Naive B cell (primary cell): Measurements from ENCODE around the gene STX5. TPM values are rescaled to one million over a fixed set of nuclear protein-coding genes. Genes with fewer than 3 reads are reported as not detected.
"Not testable (repeated sequence)": the region's sequence is repeated elsewhere in the genome, so short reads cannot be mapped to it uniquely, and the experiment has no call there.

ENCODE experiments used
- ATAC-seq, 2 donors: fragments of 150-1000 bp; cut with Tn5 transposase; 2 replicates each; pipeline ENCODE4 v1.10.0; 2021; ENCODE audit warnings: low read depth in 2 of 2, mild to moderate bottlenecking in 2 of 2, moderate library complexity in 2 of 2
- DNase-seq: peaks from one replicate; pipeline ENCODE4 v3.0.0; 2022
- H3K27ac Mint-ChIP-seq, 6 donors: one replicate each; pipeline ENCODE4 v1.8.0; 2020 to 2022; ENCODE audit warnings: mild to moderate bottlenecking in 6 of 6, mixed read lengths in 6 of 6, moderate library complexity in 5 of 6, inconsistent platforms in 2 of 6
- H3K27me3 Mint-ChIP-seq, 3 donors: one replicate each; pipeline ENCODE4 v1.8.0; 2021 to 2022; ENCODE audit warnings: mixed read lengths in 3 of 3, mild to moderate bottlenecking in 1 of 3
- H3K36me3 Mint-ChIP-seq, 2 donors: one replicate each; pipeline ENCODE4 v1.8.0; 2020 to 2022; ENCODE audit warnings: mixed read lengths in 2 of 2, inconsistent platforms in 1 of 2, mild to moderate bottlenecking in 1 of 2
- H3K4me1 Mint-ChIP-seq, 3 donors: one replicate each; pipeline ENCODE4 v1.8.0; 2020 to 2022; ENCODE audit warnings: mixed read lengths in 3 of 3, inconsistent platforms in 1 of 3, mild to moderate bottlenecking in 1 of 3, moderate library complexity in 1 of 3
- H3K4me3 Mint-ChIP-seq, 8 donors: one replicate each; pipeline ENCODE4 v1.8.0; 2020 to 2022; ENCODE audit warnings: mild to moderate bottlenecking in 8 of 8, mixed read lengths in 8 of 8, moderate library complexity in 8 of 8, inconsistent platforms in 2 of 8
- H3K9me3 Mint-ChIP-seq, 7 donors: one replicate each; pipeline ENCODE4 v1.8.0; 2020 to 2022; ENCODE audit warnings: mixed read lengths in 7 of 7, mild to moderate bottlenecking in 5 of 7, inconsistent platforms in 2 of 7, moderate library complexity in 1 of 7
- polyA plus RNA-seq, 6 donors: library from polyadenylated mRNA; unstranded; fragments of 300-500 nt; fragmentation: Illumina TruSeq; gene quantifications; one replicate each; pipeline ENCODE4 v1.2.3, GENCODE V29; 2021; ENCODE audit warnings: low read depth in 6 of 6

Gene STX5
- polyA plus RNA-seq, 6 donors from 2014 or later, result 46.4 to 64.2 (median 51.5) TPM

- H3K36me3 Mint-ChIP-seq, result no peaks in the 10 kb centered on the region
- H3K9me3 Mint-ChIP-seq, result no peaks in the 10 kb centered on the region
- DNase-seq (no peak), ATAC-seq (no peak)
- H3K4me3 Mint-ChIP-seq, result peak overlapping the region in 1 of 8 donors; percentile 57
- H3K4me1 Mint-ChIP-seq, result peaks cover 7 to 26% (median 16%) of the 10 kb centered on the region in 3 donors
- no peaks in the 10 kb centered on the region for H3K27me3 Mint-ChIP-seq
- no peak overlapping the region for H3K27ac Mint-ChIP-seq
Observed at GRCh38 chr11:62860835-62861563, 29.1 kb upstream of the STX5 start.

- H3K27me3 Mint-ChIP-seq, DNase-seq, H3K36me3 Mint-ChIP-seq, H3K27ac Mint-ChIP-seq, H3K9me3 Mint-ChIP-seq, ATAC-seq: not testable (repeated sequence)
- H3K4me3 Mint-ChIP-seq, result peak overlapping the region in 1 of 8 donors; percentile 22
- H3K4me1 Mint-ChIP-seq, result peaks cover 18 to 41% (median 30%) of the 10 kb centered on the region in 3 donors
Observed at GRCh38 chr11:62859281-62859703, 27.4 kb upstream of the STX5 start.

GRCh38 chr11:62858201-62858600, 26.4 kb upstream of the STX5 start:
- Mint-ChIP-seq H3K27me3 (no peaks in the 10 kb centered on the region), H3K4me1 (peaks cover 29 to 50% (median 39%) of the 10 kb centered on the region in 3 donors), H3K27ac (peak overlapping the region in 1 of 6 donors; percentile 38), H3K36me3 (peaks cover 0 to 6% of the 10 kb centered on the region in 2 donors), H3K9me3 (no peaks in the 10 kb centered on the region), H3K4me3 (peak overlapping the region in 5 of 8 donors; percentile 10 to 56 (median 32))
- ATAC-seq (no peak), DNase-seq (no peak)

- ATAC-seq (no peak), DNase-seq (no peak)
- Mint-ChIP-seq H3K9me3 (no peaks in the 10 kb centered on the region), H3K27ac (peak overlapping the region in 3 of 6 donors; percentile 8 to 66 (median 33)), H3K4me3 (peak overlapping the region in 4 of 8 donors; percentile 7 to 92 (median 81)), H3K27me3 (no peaks in the 10 kb centered on the region), H3K4me1 (peaks cover 30 to 50% (median 44%) of the 10 kb centered on the region in 3 donors), H3K36me3 (peaks cover 0 to 6% of the 10 kb centered on the region in 2 donors)
Observed at GRCh38 chr11:62857541-62857982, 25.7 kb upstream of the STX5 start.

GRCh38 chr11:62856333-62856895, 24.6 kb upstream of the STX5 start:
- Mint-ChIP-seq H3K27ac (peak overlapping the region; percentile 91 to 99 (median 97)), H3K4me3 (peak overlapping the region; percentile 89 to 100 (median 97)), H3K36me3 (peaks cover 9 to 13% of the 10 kb centered on the region in 2 donors), H3K27me3 (no peaks in the 10 kb centered on the region), H3K9me3 (no peaks in the 10 kb centered on the region), H3K4me1 (peaks cover 34 to 54% (median 53%) of the 10 kb centered on the region in 3 donors)
- DNase-seq (no peak), ATAC-seq (no peak)

- Mint-ChIP-seq H3K4me1 (peaks cover 34 to 59% (median 53%) of the 10 kb centered on the region in 3 donors), H3K4me3 (peak overlapping the region; percentile 89 to 100 (median 97)), H3K9me3 (no peaks in the 10 kb centered on the region), H3K36me3 (peaks cover 9 to 13% of the 10 kb centered on the region in 2 donors), H3K27ac (peak overlapping the region; percentile 91 to 99 (median 97)), H3K27me3 (no peaks in the 10 kb centered on the region)
- DNase-seq, result peak; percentile 99
- peak; percentile 91 to 94 for ATAC-seq
Observed at GRCh38 chr11:62855571-62856332, 23.9 kb upstream of the STX5 start.

GRCh38 chr11:62854825-62855570, 23.1 kb upstream of the STX5 start:
- H3K9me3 Mint-ChIP-seq, result no peaks in the 10 kb centered on the region
- ATAC-seq (no peak), DNase-seq (no peak)
- H3K4me1 Mint-ChIP-seq, result peaks cover 34 to 59% (median 53%) of the 10 kb centered on the region in 3 donors
- peaks cover 9 to 13% of the 10 kb centered on the region in 2 donors for H3K36me3 Mint-ChIP-seq
- peak overlapping the region; percentile 91 to 99 (median 97) for H3K27ac Mint-ChIP-seq
- peak overlapping the region; percentile 89 to 100 (median 97) for H3K4me3 Mint-ChIP-seq
- H3K27me3 Mint-ChIP-seq, result no peaks in the 10 kb centered on the region

- Mint-ChIP-seq H3K4me1 (peaks cover 34 to 59% (median 53%) of the 10 kb centered on the region in 3 donors), H3K27me3 (no peaks in the 10 kb centered on the region), H3K4me3 (peak overlapping the region; percentile 89 to 100 (median 97)), H3K27ac (peak overlapping the region in 5 of 6 donors; percentile 85 to 97 (median 95)), H3K9me3 (no peaks in the 10 kb centered on the region), H3K36me3 (peaks cover 9 to 13% of the 10 kb centered on the region in 2 donors)
- ATAC-seq (no peak), DNase-seq (no peak)
Observed at GRCh38 chr11:62854013-62854824, 22.4 kb upstream of the STX5 start.

GRCh38 chr11:62853279-62853965, 21.6 kb upstream of the STX5 start:
- Mint-ChIP-seq H3K4me3 (peak overlapping the region in 6 of 8 donors; percentile 55 to 100 (median 91)), H3K4me1 (peaks cover 34 to 59% (median 53%) of the 10 kb centered on the region in 3 donors), H3K27me3 (no peaks in the 10 kb centered on the region), H3K36me3 (peaks cover 9 to 13% of the 10 kb centered on the region in 2 donors), H3K9me3 (no peaks in the 10 kb centered on the region), H3K27ac (peak overlapping the region in 4 of 6 donors; percentile 43 to 95 (median 72))
- ATAC-seq (no peak), DNase-seq (no peak)

GRCh38 chr11:62852523-62853188, 20.8 kb upstream of the STX5 start:
- Mint-ChIP-seq H3K27me3 (no peaks in the 10 kb centered on the region), H3K27ac (peak overlapping the region in 4 of 6 donors; percentile 34 to 95 (median 70)), H3K36me3 (peaks cover 9 to 13% of the 10 kb centered on the region in 2 donors), H3K9me3 (no peaks in the 10 kb centered on the region), H3K4me3 (peak overlapping the region in 4 of 8 donors; percentile 12 to 92 (median 57)), H3K4me1 (peaks cover 34 to 55% (median 50%) of the 10 kb centered on the region in 3 donors)
- no peak for ATAC-seq
- DNase-seq, result no peak
